ENCODE measurements around the gene IL25. TPM values are rescaled to one million over a fixed set of nuclear protein-coding genes. Genes with fewer than 3 reads are reported as not detected.

Gene IL25
- total RNA-seq, 1 experiment from 2014 or later: not detected

DNA sequence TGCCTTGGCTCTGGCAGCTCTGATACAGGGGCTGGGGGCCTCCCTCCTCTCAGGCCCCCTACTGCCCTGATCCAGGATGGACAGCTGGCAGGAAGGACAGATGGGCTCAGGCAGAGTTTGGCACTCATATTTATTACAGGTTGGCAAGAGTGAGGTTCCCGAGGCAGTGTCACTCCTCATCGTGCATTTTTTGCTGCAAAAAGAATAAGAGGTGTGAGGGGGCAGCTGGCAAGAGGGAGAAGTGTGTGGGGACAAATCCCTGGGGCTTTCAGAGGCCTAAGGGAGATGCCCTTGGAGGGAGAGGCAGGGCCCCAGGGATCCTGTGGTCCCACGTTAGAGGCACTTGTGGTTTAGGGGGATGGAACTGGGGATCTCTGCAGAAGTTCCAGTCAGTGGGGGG is 9.3 kb downstream of the IL25 start:
- Histone ChIP-seq H2AFZ (no peak overlapping the region), H3K79me2 (ENCODE audit: low read depth) (no peaks in the 10 kb centered on the region), H3K9me3 (ENCODE audit: insufficient read depth, low read depth) (no peaks in the 10 kb centered on the region), H3K36me3 (ENCODE audit: low read depth) (no peaks in the 10 kb centered on the region), H3K4me3 (no peak overlapping the region), H3K4me2 (no peak overlapping the region), H4K20me1 (ENCODE audit: insufficient read depth) (no peaks in the 10 kb centered on the region), H3K9me2 (ENCODE audit: insufficient read depth) (no peaks in the 10 kb centered on the region), H3K27ac (no peak overlapping the region), H3K4me1 (replicated peaks; ENCODE audit: insufficient read depth) (no peaks in the 10 kb centered on the region), H3F3A (ENCODE audit: insufficient read depth, low read depth) (no peaks in the 10 kb centered on the region), H3K27me3 (ENCODE audit: insufficient read depth, low read depth) (peaks cover 72% of the 10 kb centered on the region)
- intact Hi-C loops (cut with micrococcal nuclease; ENCODE audit: unreplicated experiment): loop anchor here (2.0 kb wide), 1 partner anchor 261 kb away; no protein-coding TSS in a partner anchor
- POLR2A ChIA-PET (ENCODE audit: unreplicated experiment): no interaction called here
- CTCF ChIA-PET: no interaction called here
- TF ChIP-seq, protein P1, sequence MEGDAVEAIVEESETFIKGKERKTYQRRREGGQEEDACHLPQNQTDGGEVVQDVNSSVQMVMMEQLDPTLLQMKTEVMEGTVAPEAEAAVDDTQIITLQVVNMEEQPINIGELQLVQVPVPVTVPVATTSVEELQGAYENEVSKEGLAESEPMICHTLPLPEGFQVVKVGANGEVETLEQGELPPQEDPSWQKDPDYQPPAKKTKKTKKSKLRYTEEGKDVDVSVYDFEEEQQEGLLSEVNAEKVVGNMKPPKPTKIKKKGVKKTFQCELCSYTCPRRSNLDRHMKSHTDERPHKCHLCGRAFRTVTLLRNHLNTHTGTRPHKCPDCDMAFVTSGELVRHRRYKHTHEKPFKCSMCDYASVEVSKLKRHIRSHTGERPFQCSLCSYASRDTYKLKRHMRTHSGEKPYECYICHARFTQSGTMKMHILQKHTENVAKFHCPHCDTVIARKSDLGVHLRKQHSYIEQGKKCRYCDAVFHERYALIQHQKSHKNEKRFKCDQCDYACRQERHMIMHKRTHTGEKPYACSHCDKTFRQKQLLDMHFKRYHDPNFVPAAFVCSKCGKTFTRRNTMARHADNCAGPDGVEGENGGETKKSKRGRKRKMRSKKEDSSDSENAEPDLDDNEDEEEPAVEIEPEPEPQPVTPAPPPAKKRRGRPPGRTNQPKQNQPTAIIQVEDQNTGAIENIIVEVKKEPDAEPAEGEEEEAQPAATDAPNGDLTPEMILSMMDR (conservative IDR thresholded peaks at IDR 0.05): no peak
- no peak for TF ChIP-seq EZH2 (IDR thresholded peaks at IDR 0.05; ENCODE audit: low read depth)
- BruUV-seq (replicated peaks): no TSS peak
- no peak for DNase-seq

DNA sequence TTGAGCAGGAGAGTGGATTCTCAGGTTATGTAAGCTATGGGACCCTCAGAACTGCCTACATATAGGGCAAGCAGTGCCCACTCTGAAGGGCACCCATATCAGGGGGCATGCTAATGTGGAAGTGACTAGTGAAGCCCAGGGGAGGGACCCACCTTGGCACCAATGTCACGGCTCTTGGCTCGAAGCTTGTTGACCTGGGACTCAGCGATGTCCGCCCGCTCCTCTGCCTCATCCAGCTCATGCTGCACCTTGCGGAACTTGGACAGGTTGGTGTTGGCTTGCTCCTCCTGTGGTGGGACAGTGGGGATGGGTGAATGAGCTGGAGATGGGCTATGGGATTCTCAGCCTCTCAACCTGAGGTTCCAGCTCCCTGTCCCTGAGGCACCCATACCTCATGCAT is 9.7 kb downstream of the IL25 start:
- Histone ChIP-seq H3K79me2 (ENCODE audit: low read depth) (no peaks in the 10 kb centered on the region), H3K4me3 (no peak overlapping the region), H3K27ac (no peak overlapping the region), H3K9me3 (ENCODE audit: insufficient read depth, low read depth) (no peaks in the 10 kb centered on the region), H3K4me2 (no peak overlapping the region), H2AFZ (no peak overlapping the region), H3F3A (ENCODE audit: insufficient read depth, low read depth) (no peaks in the 10 kb centered on the region), H3K27me3 (ENCODE audit: insufficient read depth, low read depth) (peaks cover 72% of the 10 kb centered on the region), H4K20me1 (ENCODE audit: insufficient read depth) (no peaks in the 10 kb centered on the region), H3K9me2 (ENCODE audit: insufficient read depth) (no peaks in the 10 kb centered on the region), H3K4me1 (replicated peaks; ENCODE audit: insufficient read depth) (no peaks in the 10 kb centered on the region), H3K36me3 (ENCODE audit: low read depth) (no peaks in the 10 kb centered on the region)
- intact Hi-C loops (cut with micrococcal nuclease; ENCODE audit: unreplicated experiment): no loop called here
- no TSS peak for BruUV-seq (replicated peaks)
- no peak for DNase-seq
- POLR2A ChIA-PET (ENCODE audit: unreplicated experiment): no interaction called here
- CTCF ChIA-PET: no interaction called here
- TF ChIP-seq, protein P1 (conservative IDR thresholded peaks at IDR 0.05): no peak
- TF ChIP-seq EZH2 (IDR thresholded peaks at IDR 0.05; ENCODE audit: low read depth): no peak

DNA sequence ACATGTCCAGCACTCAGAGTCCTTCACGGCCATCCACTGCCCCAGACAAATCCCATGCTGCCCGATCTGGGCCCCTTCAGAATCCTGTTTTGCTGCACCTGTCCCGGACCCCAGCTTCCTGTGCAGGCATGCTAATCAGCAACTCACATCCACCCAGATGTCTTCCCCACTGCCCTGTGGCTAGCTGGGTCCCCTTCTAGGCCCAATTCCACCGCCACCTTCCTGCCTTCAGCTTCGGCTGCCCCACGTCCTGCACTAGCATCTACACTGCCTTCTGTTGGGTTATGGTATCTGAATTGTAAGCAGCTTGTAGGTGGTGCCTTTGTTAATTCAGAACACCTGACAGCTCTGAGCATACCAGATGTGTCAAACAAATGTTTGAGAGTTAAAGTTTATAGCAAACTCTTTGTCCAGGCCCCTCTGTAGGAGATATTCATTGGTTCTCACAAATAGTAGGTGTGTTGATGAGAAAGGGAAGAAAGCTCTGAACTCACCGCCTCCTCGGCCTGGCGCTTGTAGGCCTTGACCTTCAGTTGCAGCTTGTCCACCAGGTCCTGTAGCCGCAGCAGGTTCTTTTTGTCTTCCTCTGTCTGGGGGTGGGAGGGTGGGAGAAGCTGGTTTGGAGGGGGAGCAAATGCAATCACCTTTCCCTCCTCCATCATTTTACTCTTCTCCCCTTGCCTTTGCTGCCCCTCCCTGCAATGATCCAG is 10.3 kb downstream of the IL25 start:
- H3K27me3 ChIP-seq (ENCODE audit: insufficient read depth, low read depth): peaks cover 71% of the 10 kb centered on the region
- no TSS peak for BruUV-seq (replicated peaks)
- TF ChIP-seq, protein P1 (conservative IDR thresholded peaks at IDR 0.05): no peak
- TF ChIP-seq EZH2 (IDR thresholded peaks at IDR 0.05; ENCODE audit: low read depth): no peak

More for the DNA sequence above, 10.3 kb downstream of the IL25 start:
- POLR2A ChIA-PET (ENCODE audit: unreplicated experiment): no interaction called here
- no peaks in the 10 kb centered on the region for H4K20me1 ChIP-seq (ENCODE audit: insufficient read depth)
- no peak overlapping the region for H3K27ac ChIP-seq
- no peaks in the 10 kb centered on the region for H3K4me1 ChIP-seq (replicated peaks; ENCODE audit: insufficient read depth)
- no peaks in the 10 kb centered on the region for H3F3A ChIP-seq (ENCODE audit: insufficient read depth, low read depth)
- intact Hi-C loops (cut with micrococcal nuclease; ENCODE audit: unreplicated experiment): no loop called here
- no peak for DNase-seq
- no peaks in the 10 kb centered on the region for H3K36me3 ChIP-seq (ENCODE audit: low read depth)
- no peaks in the 10 kb centered on the region for H3K9me3 ChIP-seq (ENCODE audit: insufficient read depth, low read depth)
- CTCF ChIA-PET: no interaction called here
- H3K4me3 ChIP-seq: no peak overlapping the region
- H3K79me2 ChIP-seq (ENCODE audit: low read depth): no peaks in the 10 kb centered on the region
- no peak overlapping the region for H2AFZ ChIP-seq
- no peak overlapping the region for H3K4me2 ChIP-seq
- no peaks in the 10 kb centered on the region for H3K9me2 ChIP-seq (ENCODE audit: insufficient read depth)
